Measurements from ENCODE around the gene ARL6IP4. TPM values are rescaled to one million over a fixed set of nuclear protein-coding genes. Genes with fewer than 3 reads are reported as not detected.

The ARL6IP4 gene
- total RNA-seq, 1 donor from 2014 or later, result 156 TPM

DNA sequence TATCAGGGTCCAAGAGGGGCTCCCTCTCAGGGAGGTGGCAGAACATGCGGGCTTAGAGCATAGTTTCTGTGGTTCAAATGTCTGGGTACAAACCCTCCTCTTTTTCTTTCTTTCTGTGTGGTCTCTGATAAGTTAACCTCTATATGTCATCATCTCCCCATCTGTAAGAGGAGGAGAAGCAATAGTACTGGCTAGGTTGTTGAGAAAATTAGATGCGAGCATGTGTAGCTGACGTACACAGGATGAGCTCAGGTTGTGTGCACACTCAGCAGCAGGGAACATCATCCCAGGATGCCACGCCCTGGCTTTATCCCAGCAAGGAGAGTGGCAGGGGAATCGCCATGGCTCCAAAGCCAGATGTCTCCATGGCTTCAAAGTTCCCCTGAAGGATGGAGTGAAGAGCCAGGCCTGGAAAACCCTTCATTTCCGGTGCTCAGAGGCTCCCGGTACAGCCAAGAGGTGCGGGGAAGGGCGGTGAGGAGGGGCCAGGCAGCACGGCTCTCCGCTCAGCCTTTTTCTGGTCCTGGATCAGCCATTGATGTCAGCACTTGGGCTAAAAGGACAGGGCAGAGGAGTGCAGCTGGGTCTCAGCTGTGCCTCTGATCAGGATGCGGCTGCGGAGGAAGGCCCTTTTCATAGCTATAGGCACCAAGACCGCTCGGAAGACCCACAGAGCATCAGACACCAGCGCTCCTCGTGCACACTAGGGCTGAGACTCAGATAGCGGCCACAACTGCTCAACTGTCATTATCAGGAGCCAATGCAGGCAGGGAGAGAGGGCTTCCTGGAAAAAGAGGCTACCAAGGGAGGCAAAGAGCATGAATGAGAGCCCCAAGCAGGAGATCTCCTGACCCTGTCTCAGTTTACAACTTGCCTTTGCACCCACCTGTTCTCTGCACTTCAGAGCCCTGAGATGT is 41.5 kb downstream of the ARL6IP4 start:
- no peak overlapping the region for H3K27ac ChIP-seq (replicated peaks)
- H3K4me1 ChIP-seq, result peaks cover 13% of the 10 kb centered on the region
- TF ChIP-seq, protein P1, sequence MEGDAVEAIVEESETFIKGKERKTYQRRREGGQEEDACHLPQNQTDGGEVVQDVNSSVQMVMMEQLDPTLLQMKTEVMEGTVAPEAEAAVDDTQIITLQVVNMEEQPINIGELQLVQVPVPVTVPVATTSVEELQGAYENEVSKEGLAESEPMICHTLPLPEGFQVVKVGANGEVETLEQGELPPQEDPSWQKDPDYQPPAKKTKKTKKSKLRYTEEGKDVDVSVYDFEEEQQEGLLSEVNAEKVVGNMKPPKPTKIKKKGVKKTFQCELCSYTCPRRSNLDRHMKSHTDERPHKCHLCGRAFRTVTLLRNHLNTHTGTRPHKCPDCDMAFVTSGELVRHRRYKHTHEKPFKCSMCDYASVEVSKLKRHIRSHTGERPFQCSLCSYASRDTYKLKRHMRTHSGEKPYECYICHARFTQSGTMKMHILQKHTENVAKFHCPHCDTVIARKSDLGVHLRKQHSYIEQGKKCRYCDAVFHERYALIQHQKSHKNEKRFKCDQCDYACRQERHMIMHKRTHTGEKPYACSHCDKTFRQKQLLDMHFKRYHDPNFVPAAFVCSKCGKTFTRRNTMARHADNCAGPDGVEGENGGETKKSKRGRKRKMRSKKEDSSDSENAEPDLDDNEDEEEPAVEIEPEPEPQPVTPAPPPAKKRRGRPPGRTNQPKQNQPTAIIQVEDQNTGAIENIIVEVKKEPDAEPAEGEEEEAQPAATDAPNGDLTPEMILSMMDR (IDR thresholded peaks at IDR 0.05; ENCODE audit: borderline replicate concordance), result no peak
- no peaks in the 10 kb centered on the region for H3K9me3 ChIP-seq (replicated peaks)
- no peak overlapping the region for H3K4me3 ChIP-seq
- no peaks in the 10 kb centered on the region for H3K27me3 ChIP-seq (ENCODE audit: low read depth)
- no peak for DNase-seq
- intact Hi-C loops (cut with micrococcal nuclease), result no loop called here
- H3K36me3 ChIP-seq, result peaks cover 10% of the 10 kb centered on the region

DNA sequence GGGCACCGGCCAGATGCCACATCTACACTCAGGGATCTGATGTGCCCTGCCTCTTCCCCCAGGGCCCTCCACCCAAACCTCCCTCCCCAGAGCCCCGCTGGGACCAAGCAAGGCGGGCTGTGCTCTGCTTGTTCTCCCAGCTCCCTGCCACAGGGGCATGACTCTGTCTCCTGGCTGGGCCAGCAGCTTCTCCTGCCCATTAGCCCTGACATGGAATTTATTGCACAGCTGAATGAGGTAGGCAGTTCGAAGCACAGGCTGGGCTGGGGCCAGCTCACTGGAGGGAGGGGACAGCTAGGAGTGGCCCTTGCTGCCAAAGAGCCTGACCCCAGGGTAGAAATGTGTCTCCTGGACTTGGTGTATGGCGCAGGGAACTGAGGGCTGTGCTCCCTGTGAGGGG is 42.4 kb downstream of the ARL6IP4 start:
- no peaks in the 10 kb centered on the region for H3K27me3 ChIP-seq (ENCODE audit: low read depth)
- H3K4me3 ChIP-seq, result no peak overlapping the region
- intact Hi-C loops (cut with micrococcal nuclease), result no loop called here
- peaks cover 18% of the 10 kb centered on the region for H3K36me3 ChIP-seq
- no peak overlapping the region for H3K27ac ChIP-seq (replicated peaks)
- peaks cover 20% of the 10 kb centered on the region for H3K4me1 ChIP-seq
- H3K9me3 ChIP-seq (replicated peaks), result no peaks in the 10 kb centered on the region
- TF ChIP-seq, protein P1 (IDR thresholded peaks at IDR 0.05; ENCODE audit: borderline replicate concordance), result no peak
- DNase-seq, result no peak

DNA sequence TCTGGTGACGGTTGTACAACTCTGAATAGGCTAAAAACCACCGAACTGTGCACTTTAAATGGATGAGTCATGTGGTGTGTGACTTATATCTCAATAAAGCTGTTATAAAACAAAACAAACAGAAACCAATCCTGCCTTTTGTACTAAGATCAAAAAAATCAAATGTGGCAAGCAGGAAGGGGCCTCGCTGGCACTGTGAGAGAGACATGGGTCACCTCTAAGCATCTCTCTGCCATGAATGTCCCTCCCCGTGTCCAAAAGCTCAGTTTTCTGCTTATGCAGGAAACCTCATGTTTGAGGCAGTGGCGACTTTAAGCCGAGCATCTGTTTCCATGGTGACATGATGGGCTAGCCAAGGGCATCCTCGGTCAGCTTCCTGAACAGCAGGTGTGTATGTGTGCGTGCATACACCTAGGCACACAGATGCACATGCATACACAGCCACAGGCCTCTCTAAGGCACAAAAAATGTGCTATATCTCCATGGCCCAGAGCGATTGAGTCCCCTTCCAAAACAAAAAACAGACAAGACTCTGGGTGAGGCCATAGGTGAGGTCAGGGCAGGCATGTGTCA is 44.4 kb downstream of the ARL6IP4 start:
- H3K27ac ChIP-seq (replicated peaks), result no peak overlapping the region
- no peak for DNase-seq
- TF ChIP-seq, protein P1 (IDR thresholded peaks at IDR 0.05; ENCODE audit: borderline replicate concordance), result no peak
- peaks cover 19% of the 10 kb centered on the region for H3K36me3 ChIP-seq
- no peaks in the 10 kb centered on the region for H3K9me3 ChIP-seq (replicated peaks)
- peaks cover 17% of the 10 kb centered on the region for H3K4me1 ChIP-seq
- H3K4me3 ChIP-seq, result no peak overlapping the region
- intact Hi-C loops (cut with micrococcal nuclease), result no loop called here
- no peaks in the 10 kb centered on the region for H3K27me3 ChIP-seq (ENCODE audit: low read depth)

DNA sequence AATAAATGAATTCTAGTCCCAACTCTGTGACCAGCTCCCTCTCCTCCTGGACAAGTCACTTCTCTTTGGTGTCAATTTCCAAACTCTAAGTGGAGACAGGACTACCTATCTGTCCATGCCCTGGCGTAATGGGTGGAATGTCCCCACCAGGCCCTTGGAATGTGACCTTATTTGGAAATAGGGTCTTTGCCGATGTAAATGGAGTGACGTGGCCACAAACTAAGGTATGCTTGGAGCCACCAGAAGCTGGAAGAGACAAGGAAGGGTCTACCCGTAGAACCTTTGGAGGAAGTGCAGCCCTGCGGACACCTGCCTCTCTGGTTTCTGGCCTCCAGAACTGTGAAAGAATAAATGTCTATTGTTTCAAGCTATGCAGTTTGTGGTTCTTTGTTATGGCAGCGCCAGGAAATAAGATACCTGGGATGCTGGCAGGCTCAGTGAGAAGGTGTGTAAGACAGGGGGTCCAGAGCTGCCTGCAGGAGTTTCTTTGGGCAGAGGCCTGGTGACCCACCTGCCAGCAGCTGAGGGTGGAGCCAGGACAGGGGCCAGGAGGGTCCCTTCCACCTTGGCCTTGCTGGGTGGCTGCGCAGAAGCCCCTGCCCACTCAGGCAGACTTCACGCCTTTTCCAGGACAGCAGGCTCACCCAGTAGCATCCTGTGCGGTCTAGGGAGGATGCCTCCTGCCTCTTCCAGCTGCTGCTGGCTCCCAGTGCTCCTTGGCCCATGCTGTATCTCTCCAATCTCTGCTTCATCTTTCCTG is 45.8 kb downstream of the ARL6IP4 start:
- no peaks in the 10 kb centered on the region for H3K9me3 ChIP-seq (replicated peaks)
- TF ChIP-seq, protein P1 (IDR thresholded peaks at IDR 0.05; ENCODE audit: borderline replicate concordance), result no peak
- H3K27me3 ChIP-seq (ENCODE audit: low read depth), result no peaks in the 10 kb centered on the region
- no peak overlapping the region for H3K27ac ChIP-seq (replicated peaks)
- peaks cover 10% of the 10 kb centered on the region for H3K4me1 ChIP-seq
- DNase-seq, result no peak
- intact Hi-C loops (cut with micrococcal nuclease), result no loop called here
- H3K4me3 ChIP-seq, result no peak overlapping the region
- peaks cover 19% of the 10 kb centered on the region for H3K36me3 ChIP-seq

DNA sequence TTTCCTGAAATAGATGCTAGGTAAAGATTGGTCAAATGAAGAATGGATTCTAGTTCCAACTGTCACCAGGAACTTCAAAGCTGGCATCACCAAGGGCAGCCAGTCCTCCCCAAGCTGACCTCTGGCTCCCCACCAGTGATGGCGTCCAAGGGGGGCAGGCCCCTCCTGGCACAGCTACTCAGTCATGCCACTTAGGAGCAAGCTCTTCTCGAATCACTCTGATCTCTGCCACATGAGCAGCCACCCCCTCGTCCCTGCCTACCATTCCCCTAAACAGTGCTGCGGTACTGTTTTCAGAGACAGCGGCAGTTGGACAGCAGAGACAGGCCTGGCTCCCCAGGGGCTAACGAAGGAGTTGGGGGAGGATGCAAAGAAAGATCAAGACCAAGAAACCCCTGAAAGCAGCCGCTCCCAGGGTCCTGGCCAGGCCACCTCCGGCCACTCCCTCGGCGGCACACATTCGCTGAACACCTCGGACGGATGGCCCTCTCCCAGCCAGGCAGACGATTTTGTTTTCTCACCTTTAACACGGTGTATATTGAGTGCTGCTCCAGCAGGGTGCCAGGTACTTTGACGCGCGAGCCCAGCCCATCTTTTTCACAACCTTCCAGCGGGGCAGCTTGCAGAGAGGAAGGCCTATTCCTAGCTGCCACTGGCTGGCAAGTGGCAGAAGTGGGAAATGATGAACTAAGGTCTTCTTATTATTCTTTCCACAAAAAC is 47.4 kb downstream of the ARL6IP4 start:
- H3K27ac ChIP-seq (replicated peaks), result no peak overlapping the region
- TF ChIP-seq, protein P1 (IDR thresholded peaks at IDR 0.05; ENCODE audit: borderline replicate concordance), result no peak
- H3K4me1 ChIP-seq, result peaks cover 10% of the 10 kb centered on the region
- H3K36me3 ChIP-seq, result peaks cover 33% of the 10 kb centered on the region
- no peak for DNase-seq
- no peaks in the 10 kb centered on the region for H3K27me3 ChIP-seq (ENCODE audit: low read depth)
- intact Hi-C loops (cut with micrococcal nuclease), result no loop called here
- H3K9me3 ChIP-seq (replicated peaks), result no peaks in the 10 kb centered on the region
- no peak overlapping the region for H3K4me3 ChIP-seq
